A673 (cell line): ENCODE data around the gene LONP2.

Experiments used
- CTCF ChIP-seq: fragments of 300-800, 200-600 bp; sonication (generic); conservative IDR thresholded peaks from 2 replicates; pipeline ENCODE4 v1.5.1; 2017; ENCODE audit warnings: low read depth, mild to moderate bottlenecking, antibody characterized with exemption, low read length, moderate library complexity, mixed read lengths
- EZH2 ChIP-seq: fragments of 200-600 bp; sonication (generic); IDR thresholded peaks from 2 replicates; pipeline ENCODE4 v1.6.1; 2017; ENCODE audit warnings: borderline replicate concordance, low read depth, mild to moderate bottlenecking, mixed read lengths, antibody characterized with exemption, low read length; ENCODE audit not compliant: poor library complexity, severe bottlenecking

GRCh38 chr16:48393485-48394354, 149.6 kb downstream of the LONP2 start:
- no peak for TF ChIP-seq EZH2
- TF ChIP-seq CTCF: no peak
